Measurements from ENCODE around the gene TBC1D24.

The TBC1D24 gene

DNA sequence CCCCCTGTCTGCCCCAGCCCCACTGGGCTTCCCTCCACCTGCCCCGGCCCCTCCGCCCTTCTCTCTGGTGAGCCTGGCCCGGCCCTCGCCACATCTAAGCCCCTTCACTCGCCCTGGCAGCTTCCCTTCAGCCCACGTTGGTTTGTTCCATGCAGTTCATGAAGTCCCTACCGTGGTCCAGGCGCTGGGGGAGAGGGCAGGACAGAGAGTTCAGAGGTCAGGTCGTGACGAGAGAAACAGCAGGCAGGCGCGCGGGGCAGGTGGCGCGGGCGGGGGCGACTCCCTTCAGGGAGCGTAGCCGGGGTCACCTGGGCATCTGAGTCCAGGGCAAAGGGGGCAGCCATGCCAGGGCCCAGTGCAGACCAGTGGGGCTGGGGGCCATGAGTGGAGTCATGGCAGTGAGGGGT lies 23.9 kb upstream of the TBC1D24 start:
- DNase-seq: no peak

DNA sequence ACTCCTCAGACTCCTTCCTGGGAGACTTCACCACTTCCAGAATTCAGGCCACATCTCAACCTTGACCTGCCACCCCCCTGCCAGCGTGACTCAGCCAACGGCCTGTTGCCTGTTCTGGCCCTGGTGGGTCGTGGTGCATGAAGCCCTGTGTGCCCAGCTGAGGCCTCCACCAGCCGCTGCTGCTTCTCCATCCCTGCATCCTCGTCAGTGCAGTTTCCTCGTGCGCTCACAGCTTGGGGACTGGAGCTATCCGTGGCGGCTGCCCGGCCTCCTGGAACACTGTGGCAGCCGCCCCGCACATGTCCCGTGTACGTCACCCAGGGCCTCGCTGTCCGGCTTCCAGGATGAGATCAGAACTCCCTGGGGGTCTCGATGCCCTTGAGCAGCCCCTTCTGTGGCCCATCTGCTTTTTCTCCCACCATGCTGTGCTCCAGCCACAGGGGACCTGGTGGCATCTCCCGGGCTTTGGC lies 23.0 kb upstream of the TBC1D24 start:
- DNase-seq: no peak

DNA sequence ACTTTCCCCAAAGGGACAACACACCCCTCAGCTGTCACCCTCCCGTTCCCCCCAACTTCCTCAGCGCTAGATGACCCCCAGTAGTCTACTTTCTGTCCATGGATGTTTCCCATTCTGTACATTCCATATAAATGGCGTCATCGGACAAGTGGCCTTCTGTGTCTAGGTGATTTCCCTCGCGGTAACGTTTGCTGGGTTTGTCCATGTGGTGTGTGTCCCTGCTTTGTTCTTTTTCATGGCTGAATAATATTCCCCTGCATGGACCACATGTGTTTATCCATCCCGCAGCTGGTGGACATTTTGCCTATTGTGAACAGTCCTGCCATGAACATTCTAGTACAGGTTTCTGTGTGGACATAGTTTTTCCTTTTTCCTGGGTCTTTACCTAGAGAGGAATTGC lies 22.3 kb upstream of the TBC1D24 start:
- DNase-seq: no peak

GRCh38 chr16:2455081-2455845 lies 19.7 kb upstream of the TBC1D24 start:
- no peak for DNase-seq

DNA sequence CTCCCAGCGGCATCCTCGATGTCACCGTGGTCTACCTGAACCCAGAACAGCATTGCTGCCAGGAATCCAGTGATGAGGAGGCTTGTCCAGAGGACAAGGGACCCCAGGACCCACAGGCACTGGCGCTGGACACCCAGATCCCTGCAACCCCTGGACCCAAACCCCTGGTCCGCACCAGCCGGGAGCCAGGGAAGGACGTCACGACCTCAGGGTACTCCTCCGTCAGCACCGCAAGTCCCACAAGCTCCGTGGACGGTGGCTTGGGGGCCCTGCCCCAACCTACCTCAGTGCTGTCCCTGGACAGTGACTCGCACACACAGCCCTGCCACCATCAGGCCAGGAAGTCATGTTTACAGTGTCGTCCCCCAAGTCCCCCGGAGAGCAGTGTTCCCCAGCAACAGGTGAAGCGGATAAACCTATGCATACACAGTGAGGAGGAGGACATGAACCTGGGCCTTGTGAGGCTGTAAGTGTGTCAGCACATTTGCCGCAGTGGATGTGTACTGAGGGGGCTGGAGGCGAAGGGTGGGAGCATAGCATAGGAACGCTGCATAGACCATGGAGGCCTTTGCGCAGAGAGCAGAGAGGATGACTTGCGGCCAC lies 18.3 kb upstream of the TBC1D24 start:
- no peak for DNase-seq

DNA sequence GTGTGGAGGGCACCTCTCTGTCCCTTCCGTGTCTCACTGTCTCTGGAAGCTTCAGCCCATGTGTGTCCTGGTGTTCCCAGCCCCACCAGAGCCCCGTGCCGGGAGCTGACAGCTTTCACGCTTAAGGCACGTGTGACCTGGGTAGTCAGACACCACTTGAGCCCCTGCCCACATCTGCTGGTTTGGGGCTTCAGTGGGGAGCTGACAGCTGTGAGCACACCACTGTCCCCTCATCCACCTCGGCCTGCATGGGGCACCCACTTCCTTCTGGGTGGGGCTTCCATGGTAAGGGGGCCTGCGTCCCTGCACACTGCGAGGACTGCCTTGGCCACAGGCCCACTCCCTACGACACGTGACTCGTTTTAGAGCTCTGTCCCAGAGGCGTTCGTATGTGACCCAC lies 17.7 kb upstream of the TBC1D24 start:
- no peak for DNase-seq

DNA sequence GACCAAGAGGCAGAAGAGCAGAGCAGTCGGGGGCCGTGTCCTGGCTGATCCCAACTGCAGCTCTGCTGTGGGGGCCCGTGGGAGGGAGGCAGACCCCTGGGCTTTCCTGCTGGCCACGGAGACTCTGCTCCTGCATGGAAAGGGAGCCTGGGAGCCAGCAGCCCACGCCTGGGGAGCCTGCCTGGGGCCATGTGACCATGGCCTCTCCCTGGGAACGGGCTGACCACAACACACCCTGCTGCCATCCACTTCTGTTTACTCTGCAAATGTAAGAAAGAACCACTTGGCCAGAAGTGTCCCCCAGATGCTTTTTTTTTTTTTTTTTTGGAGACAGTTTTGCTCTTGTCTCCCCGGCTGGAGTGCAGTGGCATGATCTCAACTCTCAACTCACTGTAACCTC lies 17.0 kb upstream of the TBC1D24 start:
- DNase-seq: no peak

DNA sequence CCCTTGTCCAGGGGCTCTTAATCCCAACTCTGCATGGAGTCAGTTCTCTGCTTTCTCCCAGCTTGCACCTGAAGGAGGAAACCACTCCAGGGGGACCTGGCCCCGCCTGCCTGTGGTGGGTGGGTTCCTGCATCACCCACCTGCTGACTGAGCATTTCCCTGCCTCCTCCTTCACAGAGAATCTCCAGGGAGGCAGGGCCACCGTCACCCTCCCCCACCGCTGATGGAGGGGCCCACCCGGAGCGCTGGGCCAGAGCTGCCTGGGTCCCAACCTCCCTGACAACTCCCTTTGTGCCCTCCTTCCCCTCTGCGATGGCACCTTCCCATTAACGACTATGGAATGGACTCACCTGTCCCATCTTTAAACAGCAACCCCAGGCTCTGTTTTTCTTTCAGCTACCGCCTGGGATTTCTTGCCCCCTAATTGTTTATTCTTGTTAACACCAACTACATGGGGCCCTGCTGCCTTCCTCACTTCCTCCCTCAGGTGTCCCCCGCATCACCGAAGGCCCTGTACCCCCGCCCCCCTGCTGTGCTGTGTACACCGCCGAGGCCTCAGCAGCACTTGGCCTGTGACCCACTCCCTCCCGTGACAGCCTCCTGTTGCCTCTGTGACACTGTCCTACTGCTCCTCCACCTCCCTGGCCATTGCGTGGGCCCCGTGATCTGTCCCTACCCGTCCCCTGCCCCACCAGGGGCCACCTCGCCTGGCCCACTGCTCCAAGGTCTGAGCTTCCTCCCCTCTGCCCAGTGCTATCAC lies 15.9 kb upstream of the TBC1D24 start:
- DNase-seq: no peak

GRCh38 chr16:2459647-2460390 lies 15.1 kb upstream of the TBC1D24 start, which contains the start of gene TEDC2:
TEDC2 (plus strand) TSS chr16:2460109; CDS start chr16:2460145, 36 bp downstream.
- DNase-seq: peak; percentile 98

GRCh38 chr16:2460391-2460713 lies 14.6 kb upstream of the TBC1D24 start:
- DNase-seq: no peak

- no peak for DNase-seq
Measured at GRCh38 chr16:2460916-2461315, 14.0 kb upstream of the TBC1D24 start.

DNA sequence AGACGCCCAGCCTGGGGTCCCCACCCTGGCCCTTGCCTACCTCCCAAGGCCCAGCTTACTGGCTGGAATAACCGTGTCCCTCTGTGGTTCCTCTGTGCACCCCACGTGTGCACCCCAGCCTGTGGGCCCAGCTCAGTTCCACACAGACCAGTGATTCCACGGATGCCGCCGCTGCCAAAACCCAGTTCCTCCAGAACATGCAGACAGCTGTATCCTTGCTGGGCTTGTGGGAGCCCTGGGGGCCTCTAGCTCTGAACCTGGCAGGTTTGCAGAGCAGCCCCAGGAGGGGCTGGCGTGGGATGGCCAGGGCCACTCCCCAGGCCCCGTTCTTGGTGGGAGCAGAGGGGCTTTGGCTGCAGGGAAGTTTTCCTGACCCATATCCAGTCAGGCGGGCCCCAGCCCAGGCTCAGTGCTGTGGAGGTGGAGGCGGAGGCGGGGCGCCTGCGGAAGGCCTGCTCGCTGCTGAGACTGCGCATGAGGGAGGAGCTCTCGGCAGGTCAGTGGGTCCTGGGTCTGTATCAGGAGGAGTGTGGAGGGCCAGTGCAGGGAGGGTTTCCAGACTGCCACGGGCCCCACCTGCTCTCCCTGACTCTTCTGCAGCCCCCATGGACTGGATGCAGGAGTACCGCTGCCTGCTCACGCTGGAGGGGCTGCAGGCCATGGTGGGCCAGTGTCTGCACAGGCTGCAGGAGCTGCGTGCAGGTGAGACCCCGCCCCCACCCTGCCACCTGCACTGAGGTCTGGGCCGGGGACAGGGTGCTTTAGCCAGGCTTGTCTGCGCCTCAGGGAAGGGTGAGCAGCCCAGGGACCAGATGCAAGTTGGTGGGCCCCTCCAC lies 12.7 kb upstream of the TBC1D24 start:
- no peak for DNase-seq

DNA sequence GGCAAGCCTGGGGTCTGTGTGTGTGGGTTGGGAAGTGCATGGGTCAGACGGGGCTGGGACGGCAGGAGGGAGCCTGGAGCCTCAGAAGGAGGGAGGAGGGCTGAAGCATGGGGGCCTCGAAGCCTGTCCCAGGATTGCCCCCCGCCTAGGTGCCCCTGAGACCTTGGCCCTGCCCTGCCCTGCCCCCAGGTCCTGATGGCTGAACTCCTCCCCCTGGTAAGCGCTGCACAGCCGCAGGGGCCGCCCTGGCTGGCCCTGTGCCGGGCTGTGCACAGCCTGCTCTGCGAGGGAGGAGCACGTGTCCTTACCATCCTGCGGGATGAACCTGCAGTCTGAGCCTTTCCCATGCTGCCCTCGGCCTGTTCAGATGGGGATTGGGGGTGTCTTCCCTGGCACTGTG lies 10.6 kb upstream of the TBC1D24 start:
- no peak for DNase-seq

- no peak for DNase-seq
Measured at GRCh38 chr16:2465653-2466415, 9.1 kb upstream of the TBC1D24 start.

DNA sequence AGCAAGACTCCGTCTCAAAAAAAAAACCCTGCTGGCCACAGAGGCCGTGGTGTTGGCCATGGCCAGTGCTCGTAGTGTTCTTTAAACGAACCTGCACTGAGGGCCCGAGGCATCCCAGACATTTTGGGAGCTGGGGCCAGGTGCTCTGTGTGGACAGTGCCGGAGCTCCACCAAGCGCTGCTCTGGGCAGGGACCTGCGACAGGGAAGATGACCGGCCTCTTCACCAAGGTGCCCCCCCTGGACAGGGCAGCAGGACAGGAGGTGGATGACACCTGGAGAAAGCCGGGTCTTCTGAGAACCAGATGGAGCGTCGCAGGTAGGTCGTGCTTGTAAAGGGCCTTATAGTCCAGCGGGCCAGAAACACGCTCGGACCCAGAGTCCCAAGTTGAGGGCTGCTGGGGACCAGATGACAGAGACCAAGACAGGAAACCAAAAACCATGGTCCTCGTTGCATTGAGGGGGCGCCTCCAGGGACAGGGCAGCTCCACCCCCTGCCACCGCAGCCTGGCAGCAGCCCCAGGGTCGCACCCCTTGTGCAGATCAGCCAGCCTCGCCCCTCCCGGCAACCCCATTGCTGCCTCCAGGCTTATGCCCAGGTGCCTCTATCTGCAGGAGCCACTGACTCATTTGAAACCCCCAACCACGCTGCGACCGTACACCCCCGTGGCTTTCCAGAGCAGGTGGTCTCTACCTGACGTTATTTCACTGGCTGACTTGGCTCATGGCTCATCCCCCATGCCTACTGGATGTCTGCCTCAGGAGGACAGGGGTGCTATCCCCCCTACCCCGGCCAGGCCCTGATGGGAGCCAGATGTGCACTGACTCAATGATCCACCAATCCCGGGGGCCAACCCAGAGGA lies 8.0 kb upstream of the TBC1D24 start:
- DNase-seq: no peak

DNA sequence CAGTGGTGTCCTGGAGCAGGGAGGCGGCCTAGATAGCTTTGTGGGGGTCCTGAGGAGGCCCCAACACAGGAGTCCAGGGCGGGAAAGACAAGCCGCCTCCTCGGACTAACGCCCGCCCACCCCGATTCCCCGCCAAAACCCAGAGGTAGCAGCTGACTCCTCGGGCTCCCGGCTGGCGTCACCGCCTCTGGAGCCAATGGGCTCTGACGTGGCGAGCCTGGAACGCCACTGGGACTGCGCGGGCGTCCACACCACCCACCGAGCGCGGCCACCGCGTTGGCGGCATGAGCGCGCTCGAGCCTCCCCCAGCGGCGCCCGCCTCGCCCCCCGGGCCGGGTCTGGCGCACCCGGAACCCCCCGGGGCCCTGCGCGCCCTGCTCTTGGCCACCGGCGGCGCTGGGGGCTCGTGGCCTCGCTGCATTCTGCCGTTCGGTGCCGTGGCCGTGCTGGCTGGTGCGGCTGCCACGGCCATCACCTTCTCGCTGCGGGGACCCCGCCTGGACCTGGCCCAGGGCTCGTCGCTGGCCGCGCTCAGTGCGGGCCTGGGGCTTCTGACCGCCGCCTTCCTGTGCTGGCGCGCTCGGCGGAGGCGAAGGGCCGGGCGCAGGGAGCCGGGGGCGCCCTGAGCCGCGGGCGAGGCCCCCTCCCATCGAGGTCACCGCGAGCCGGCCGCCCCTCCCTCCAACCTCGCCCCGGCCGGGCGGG lies 7.2 kb upstream of the TBC1D24 start:
- DNase-seq: no peak

GRCh38 chr16:2468233-2468724 lies 6.6 kb upstream of the TBC1D24 start:
- no peak for DNase-seq

- no peak for DNase-seq
Measured at GRCh38 chr16:2468725-2469398, 6.1 kb upstream of the TBC1D24 start.

All from stimulated activated CD4-positive, alpha-beta T cell treated with anti-CD3 and anti-CD28 coated beads, Interleukin-4, amount 100 ng/mL, for 1 hour (primary cell).